HEK293 (cell line): ENCODE results near the gene TPD52L2.

ENCODE experiments used
- CTCF ChIP-seq: fragments of 450-650 bp; formaldehyde crosslinking; IDR thresholded peaks from 2 replicates; pipeline ENCODE4 v1.5.1; 2016; ENCODE audit warnings: missing biosample characterization, missing genetic modification characterization
- PBX3 ChIP-seq: sonication (generic); formaldehyde crosslinking; IDR thresholded peaks from 2 replicates; pipeline ENCODE4 v1.8.1; 2022; ENCODE audit warnings: mild to moderate bottlenecking, moderate library complexity, missing genetic modification reagents
- REST ChIP-seq: fragments of 450-650 bp; formaldehyde crosslinking; IDR thresholded peaks from 2 replicates; pipeline ENCODE4 v1.5.1; 2016; ENCODE audit warnings: missing biosample characterization, missing genetic modification characterization
- ZBTB6 ChIP-seq: fragments of 450-650 bp; formaldehyde crosslinking; IDR thresholded peaks from 2 replicates; pipeline ENCODE4 v1.5.1; 2017; ENCODE audit warnings: missing biosample characterization, missing genetic modification characterization
- ZBTB7A ChIP-seq: fragments of 450-650 bp; formaldehyde crosslinking; IDR thresholded peaks from 2 replicates; pipeline ENCODE4 v1.5.1; 2016; ENCODE audit warnings: low read depth, missing biosample characterization, missing genetic modification characterization
- ZNF16 ChIP-seq: fragments of 450-650 bp; formaldehyde crosslinking; IDR thresholded peaks from 2 replicates; pipeline ENCODE4 v1.5.1; 2016; ENCODE audit warnings: low read depth, missing biosample characterization, missing genetic modification characterization
- ZNF184 ChIP-seq: fragments of 450-650 bp; IDR thresholded peaks from 2 replicates; pipeline ENCODE4 v1.5.1; 2018; ENCODE audit warnings: missing biosample characterization, mild to moderate bottlenecking, missing genetic modification characterization
- ZNF350 ChIP-seq: fragments of 450-650 bp; formaldehyde crosslinking; IDR thresholded peaks from 2 replicates; pipeline ENCODE4 v1.5.0; 2017; ENCODE audit warnings: missing biosample characterization, mild to moderate bottlenecking, missing genetic modification characterization
- ZNF518A ChIP-seq: fragments of 450-650 bp; formaldehyde crosslinking; conservative IDR thresholded peaks from 2 replicates; pipeline ENCODE4 v1.5.1; 2016; ENCODE audit warnings: low read depth, missing biosample characterization, missing genetic modification characterization
- ZNF777 ChIP-seq: fragments of 450-650 bp; formaldehyde crosslinking; IDR thresholded peaks from 2 replicates; pipeline ENCODE4 v1.5.1; 2017; ENCODE audit warnings: missing biosample characterization, missing genetic modification characterization, borderline replicate concordance
- TF ChIP-seq, protein P1 (sequence below): fragments of 450-650 bp; formaldehyde crosslinking; optimal IDR thresholded peaks from 2 replicates; pipeline ENCODE3; 2016; ENCODE audit warnings: missing biosample characterization, mild to moderate bottlenecking, missing genetic modification characterization

- no peak for TF ChIP-seq REST (tag by site-specific recombination)
- no peak for TF ChIP-seq CTCF (tag by site-specific recombination)
- TF ChIP-seq ZNF518A (tag by site-specific recombination), result no peak
- TF ChIP-seq ZNF184 (tag by site-specific recombination), result no peak
- no peak for TF ChIP-seq ZNF350
- no peak for TF ChIP-seq ZNF777 (tag by site-specific recombination)
- TF ChIP-seq PBX3 (CRISPR knock-in tag), result no peak
- no peak for TF ChIP-seq ZBTB7A (tag by site-specific recombination)
- TF ChIP-seq ZNF16, result no peak
- no peak for TF ChIP-seq ZBTB6
- TF ChIP-seq, protein P1, sequence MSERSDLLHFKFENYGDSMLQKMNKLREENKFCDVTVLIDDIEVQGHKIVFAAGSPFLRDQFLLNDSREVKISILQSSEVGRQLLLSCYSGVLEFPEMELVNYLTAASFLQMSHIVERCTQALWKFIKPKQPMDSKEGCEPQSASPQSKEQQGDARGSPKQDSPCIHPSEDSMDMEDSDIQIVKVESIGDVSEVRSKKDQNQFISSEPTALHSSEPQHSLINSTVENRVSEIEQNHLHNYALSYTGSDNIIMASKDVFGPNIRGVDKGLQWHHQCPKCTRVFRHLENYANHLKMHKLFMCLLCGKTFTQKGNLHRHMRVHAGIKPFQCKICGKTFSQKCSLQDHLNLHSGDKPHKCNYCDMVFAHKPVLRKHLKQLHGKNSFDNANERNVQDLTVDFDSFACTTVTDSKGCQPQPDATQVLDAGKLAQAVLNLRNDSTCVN, result no peak
Measured at GRCh38 chr20:63815615-63816253, 49.3 kb upstream of the TPD52L2 start.
